GM12891 (cell line): Measurements from ENCODE around the gene WNT8B.

Experiments
- DNase-seq: peaks from one replicate; pipeline ENCODE4 v3.0.0; 2011; ENCODE audit warnings: low spot score; ENCODE audit not compliant: insufficient read length
- FAIRE-seq: peaks from 2 replicates; lab custom pipeline; 2011; peaks lifted over from hg19 to GRCh38; lab: Jason Lieb, UNC
- PAX5 ChIP-seq: IDR thresholded peaks from 2 replicates; pipeline ENCODE4 v1.6.1; 2011; ENCODE audit warnings: low read length, moderate library complexity, mild to moderate bottlenecking; ENCODE audit not compliant: insufficient read depth, severe bottlenecking
- POLR2A ChIP-seq: IDR thresholded peaks from 2 replicates; pipeline ENCODE4 v1.6.1; 2011; ENCODE audit warnings: low read depth, low read length, control low read depth
- POLR2AphosphoS5 ChIP-seq: IDR thresholded peaks from 2 replicates; pipeline ENCODE4 v1.6.1; 2011; ENCODE audit warnings: low read depth, low read length, control low read depth
- POU2F2 ChIP-seq: IDR thresholded peaks from 2 replicates; pipeline ENCODE4 v1.6.1; 2011; ENCODE audit warnings: low read depth, mild to moderate bottlenecking, control low read depth, low read length, moderate library complexity
- SPI1 ChIP-seq: IDR thresholded peaks from 2 replicates; pipeline ENCODE4 v1.6.1; 2011; ENCODE audit warnings: low read depth, low read length, control low read depth
- TAF1 ChIP-seq: IDR thresholded peaks from 2 replicates; pipeline ENCODE4 v1.6.1; 2011; ENCODE audit warnings: low read depth, low read length, control low read depth

WNT8B gene

GRCh38 chr10:100482834-100483185, 20.0 kb downstream of the WNT8B start:
- FAIRE-seq: no peak
- no peak for TF ChIP-seq POLR2AphosphoS5
- TF ChIP-seq SPI1: no peak
- no peak for TF ChIP-seq POU2F2
- no peak for TF ChIP-seq PAX5
- no peak for TF ChIP-seq TAF1
- TF ChIP-seq POLR2A: no peak
- no peak for DNase-seq

- FAIRE-seq (no peak), DNase-seq (no peak)
- TF ChIP-seq POLR2AphosphoS5 (no peak), POU2F2 (no peak), TAF1 (no peak), PAX5 (no peak), SPI1 (no peak), POLR2A (no peak)
These were observed 21.3 kb downstream of the WNT8B start for GRCh38 chr10:100483876-100484666.

GRCh38 chr10:100485366-100485765, 22.6 kb downstream of the WNT8B start:
- no peak for TF ChIP-seq SPI1
- TF ChIP-seq POLR2A: no peak
- TF ChIP-seq POU2F2: no peak
- TF ChIP-seq POLR2AphosphoS5: no peak
- TF ChIP-seq PAX5: no peak
- TF ChIP-seq TAF1: no peak
- no peak for DNase-seq
- FAIRE-seq: no peak

GRCh38 chr10:100485801-100486495, 23.1 kb downstream of the WNT8B start:
- FAIRE-seq: no peak
- no peak for TF ChIP-seq POU2F2
- TF ChIP-seq POLR2AphosphoS5: no peak
- TF ChIP-seq POLR2A: no peak
- no peak for TF ChIP-seq SPI1
- no peak for TF ChIP-seq PAX5
- no peak for TF ChIP-seq TAF1

GRCh38 chr10:100487529-100487928, 24.7 kb downstream of the WNT8B start:
- DNase-seq: no peak
- TF ChIP-seq POLR2AphosphoS5 (no peak), POU2F2 (no peak), POLR2A (no peak), TAF1 (no peak), PAX5 (no peak), SPI1 (no peak)
- no peak for FAIRE-seq

More at GRCh38 chr10:100485801-100486495, 23.1 kb downstream of the WNT8B start:
- DNase-seq: no peak

GRCh38 chr10:100489396-100489795, 26.6 kb downstream of the WNT8B start:
- TF ChIP-seq POLR2AphosphoS5 (no peak), POLR2A (no peak), TAF1 (no peak), POU2F2 (no peak), SPI1 (no peak), PAX5 (no peak)
- DNase-seq (no peak), FAIRE-seq (no peak)

GRCh38 chr10:100490531-100490930, 27.7 kb downstream of the WNT8B start:
- no peak for TF ChIP-seq TAF1
- TF ChIP-seq SPI1: no peak
- TF ChIP-seq POLR2AphosphoS5: no peak
- no peak for TF ChIP-seq PAX5
- FAIRE-seq: no peak
- DNase-seq: no peak

GRCh38 chr10:100496567-100496966, 33.8 kb downstream of the WNT8B start:
- TF ChIP-seq PAX5: no peak
- TF ChIP-seq TAF1: no peak
- no peak for TF ChIP-seq POLR2A
- TF ChIP-seq POLR2AphosphoS5: no peak
- no peak for TF ChIP-seq POU2F2
- TF ChIP-seq SPI1: no peak
- no peak for FAIRE-seq
- no peak for DNase-seq

GRCh38 chr10:100498059-100498458, 35.2 kb downstream of the WNT8B start:
- FAIRE-seq (no peak), DNase-seq (no peak)
- no peak for TF ChIP-seq PAX5
- no peak for TF ChIP-seq POLR2A

GRCh38 chr10:100501423-100501822, 38.6 kb downstream of the WNT8B start:
- TF ChIP-seq POU2F2 (no peak), SPI1 (no peak), TAF1 (no peak), PAX5 (no peak), POLR2AphosphoS5 (no peak), POLR2A (no peak)
- DNase-seq: no peak
- FAIRE-seq: no peak
